NCI-H460 (cell line): ENCODE results near the gene EMC8. TPM values are rescaled to one million over a fixed set of nuclear protein-coding genes. Genes with fewer than 3 reads are reported as not detected.

Experiments
- DNase-seq: peaks from one replicate; pipeline ENCODE4 v3.0.0-alpha.2; 2016; ENCODE audit warnings: low read depth; ENCODE audit errors: extremely low read depth
- total RNA-seq: library from RNA; depleted of rRNA; stranded (reverse); fragments of >200 nt; shearing (Covaris generic); gene quantifications from 2 replicates; pipeline ENCODE4 v1.2.3, GENCODE V29; 2014

EMC8 gene
- total RNA-seq, 1 experiment from 2014 or later: 35.1 TPM

- no peak for DNase-seq
These were observed 36.8 kb upstream of the EMC8 start for GRCh38 chr16:85835956-85836705.

GRCh38 chr16:85835227-85835751 lies 35.9 kb upstream of the EMC8 start:
- DNase-seq: no peak

- DNase-seq: no peak
These were observed 35.4 kb upstream of the EMC8 start for GRCh38 chr16:85834741-85835140.

- DNase-seq: no peak
These were observed 34.0 kb upstream of the EMC8 start for GRCh38 chr16:85833219-85833920.

- DNase-seq: no peak
These were observed 33.4 kb upstream of the EMC8 start for GRCh38 chr16:85832570-85833218.

- no peak for DNase-seq
These were observed 31.5 kb upstream of the EMC8 start for GRCh38 chr16:85830821-85831220.

- DNase-seq: no peak
These were observed 30.6 kb upstream of the EMC8 start for GRCh38 chr16:85829751-85830445.

GRCh38 chr16:85829171-85829719 lies 29.9 kb upstream of the EMC8 start:
- DNase-seq: no peak

- DNase-seq: no peak
These were observed 28.8 kb upstream of the EMC8 start for GRCh38 chr16:85828166-85828565.

GRCh38 chr16:85826686-85827247 lies 27.4 kb upstream of the EMC8 start:
- no peak for DNase-seq

- DNase-seq: no peak
These were observed 26.0 kb upstream of the EMC8 start for GRCh38 chr16:85825326-85825725.

- DNase-seq: no peak
These were observed 25.1 kb upstream of the EMC8 start for GRCh38 chr16:85824161-85825135.

- no peak for DNase-seq
These were observed 24.1 kb upstream of the EMC8 start for GRCh38 chr16:85823328-85823920.

- no peak for DNase-seq
These were observed 22.8 kb upstream of the EMC8 start for GRCh38 chr16:85822145-85822544.

- DNase-seq: peak; percentile 48
These were observed 22.2 kb upstream of the EMC8 start for GRCh38 chr16:85821390-85822135.

- DNase-seq: no peak
These were observed 21.4 kb upstream of the EMC8 start for GRCh38 chr16:85820604-85821372.

- DNase-seq: no peak
These were observed 20.4 kb upstream of the EMC8 start for GRCh38 chr16:85819771-85820170.
